ENCODE measurements around the gene CLCN7.

Gene CLCN7

GRCh38 chr16:1458977-1459341 lies 15.9 kb downstream of the CLCN7 start:
- DNase-seq, result no peak

- no peak for DNase-seq
Observed at GRCh38 chr16:1458336-1458976, 16.4 kb downstream of the CLCN7 start.

GRCh38 chr16:1457489-1458245 lies 17.2 kb downstream of the CLCN7 start:
- no peak for DNase-seq

GRCh38 chr16:1456951-1457350 lies 17.9 kb downstream of the CLCN7 start:
- no peak for DNase-seq

- DNase-seq, result no peak
Observed at GRCh38 chr16:1455190-1456171, 19.3 kb downstream of the CLCN7 start.

- DNase-seq, result no peak
Observed at GRCh38 chr16:1454561-1454960, 20.3 kb downstream of the CLCN7 start.

- DNase-seq, result no peak
Observed at GRCh38 chr16:1453316-1453715, 21.5 kb downstream of the CLCN7 start.

- no peak for DNase-seq
Observed at GRCh38 chr16:1452530-1452929, 22.3 kb downstream of the CLCN7 start.

- no peak for DNase-seq
Observed at GRCh38 chr16:1451702-1452392, 23.0 kb downstream of the CLCN7 start.

- DNase-seq, result no peak
Observed at GRCh38 chr16:1450841-1451240, 24.0 kb downstream of the CLCN7 start.

GRCh38 chr16:1450218-1450617 lies 24.6 kb downstream of the CLCN7 start:
- DNase-seq, result no peak

GRCh38 chr16:1449201-1449788 lies 25.5 kb downstream of the CLCN7 start:
- DNase-seq, result no peak

- DNase-seq, result no peak
Observed at GRCh38 chr16:1448536-1449116, 26.2 kb downstream of the CLCN7 start.

- no peak for DNase-seq
Observed at GRCh38 chr16:1447965-1448364, 26.9 kb downstream of the CLCN7 start.

- no peak for DNase-seq
Observed at GRCh38 chr16:1446296-1447080, 28.3 kb downstream of the CLCN7 start.

GRCh38 chr16:1445518-1446203 lies 29.2 kb downstream of the CLCN7 start:
- DNase-seq, result no peak

GRCh38 chr16:1444730-1445517 lies 29.9 kb downstream of the CLCN7 start:
- no peak for DNase-seq

GRCh38 chr16:1443980-1444729 lies 30.7 kb downstream of the CLCN7 start, which contains the start of gene CCDC154:
CCDC154 (minus strand) TSS chr16:1444556; CDS start chr16:1444322, 234 bp downstream.
- DNase-seq, result no peak

All from NCI-H1417 (cell line).